K562 (cell line): Measurements from ENCODE around the gene DUSP9.

Experiments
- CBX2 ChIP-seq: fragments of 200-600 bp; sonication (generic); IDR thresholded peaks from one replicate; pipeline ENCODE4 v1.6.1; 2012; ENCODE audit warnings: mild to moderate bottlenecking, low read length, inconsistent platforms; ENCODE audit not compliant: insufficient read depth, poor library complexity, severe bottlenecking
- CTCF ChIP-seq, 3 experiments: IDR thresholded peaks in 2 of 3; conservative IDR thresholded peaks in 1 of 3; 2 replicates each; pipeline ENCODE4 v1.5.1; 2011 to 2012; ENCODE audit warnings: low read length in 3 of 3, mild to moderate bottlenecking in 3 of 3, control low read depth in 2 of 3, improper control_type of control experiment in 1 of 3, inconsistent platforms in 1 of 3, low read depth in 1 of 3, mixed read lengths in 1 of 3, moderate library complexity in 1 of 3; ENCODE audit not compliant: insufficient read depth in 2 of 3
- ELK3 ChIP-seq: fragments of 450-650 bp; formaldehyde crosslinking; IDR thresholded peaks from 2 replicates; pipeline ENCODE4 v1.4.0; 2020; ENCODE audit warnings: mild to moderate bottlenecking
- FOXA3 ChIP-seq, 2 experiments: fragments of 450-650 bp in 1 of 2; sonication (generic) in 1 of 2; formaldehyde crosslinking; IDR thresholded peaks in 1 of 2; conservative IDR thresholded peaks in 1 of 2; 2 replicates each; pipeline versions ENCODE4 v1.4.0 to v1.8.0; 2020 to 2022; ENCODE audit warnings: mild to moderate bottlenecking in 2 of 2, missing genetic modification reagents in 1 of 2
- HOXB6 ChIP-seq: fragments of 250-450 bp; sonication (Bioruptor Pico); IDR thresholded peaks from 2 replicates; pipeline ENCODE4 v1.5.1; 2022; ENCODE audit warnings: mild to moderate bottlenecking, borderline replicate concordance
- RBM14 ChIP-seq: fragments of 200-400 bp; formaldehyde crosslinking; IDR thresholded peaks from 2 replicates; pipeline ENCODE4 v1.6.1; 2018; ENCODE audit warnings: low read depth, mild to moderate bottlenecking, low read length, moderate library complexity, borderline replicate concordance; ENCODE audit not compliant: insufficient read depth
- SP1 ChIP-seq: sonication (generic); formaldehyde crosslinking; IDR thresholded peaks from 2 replicates; pipeline ENCODE4 v1.8.1; 2022; ENCODE audit warnings: mild to moderate bottlenecking, missing genetic modification reagents
- ZNF274 ChIP-seq: IDR thresholded peaks from 2 replicates; pipeline ENCODE4 v1.6.1; 2011; ENCODE audit warnings: low read depth, mild to moderate bottlenecking, low read length, moderate library complexity, borderline replicate concordance
- ZNF277 ChIP-seq: fragments of 250-450 bp; sonication (Bioruptor Pico); IDR thresholded peaks from 2 replicates; pipeline ENCODE4 v1.8.0; 2022; ENCODE audit warnings: inconsistent platforms, mild to moderate bottlenecking, moderate library complexity, borderline replicate concordance
- ZZZ3 ChIP-seq: fragments of 450-650 bp; IDR thresholded peaks from 2 replicates; pipeline ENCODE4 v1.6.1; 2016; ENCODE audit warnings: antibody characterized with exemption, mild to moderate bottlenecking, moderate library complexity

GRCh38 chrX:153689654-153690465, 42.9 kb downstream of the DUSP9 start:
- TF ChIP-seq ZNF277 (CRISPR knock-in tag): no peak
- no peak for TF ChIP-seq CBX2
- peak; percentile 34 to 52 (median 35); a peak in 5 of 6 replicates for TF ChIP-seq CTCF (IDR thresholded peaks at IDR 0.05 in 2 of 3, conservative IDR thresholded peaks at IDR 0.05 in 1 of 3; ENCODE audit: insufficient read depth in 2 of 3, low read depth in 1 of 3, low read length in 3 of 3)
- no peak for TF ChIP-seq HOXB6 (CRISPR knock-in tag)
- TF ChIP-seq ELK3: no peak
- no peak for TF ChIP-seq FOXA3 (CRISPR knock-in tag; conservative IDR thresholded peaks at IDR 0.05 in 1 of 2, IDR thresholded peaks at IDR 0.05 in 1 of 2)
- TF ChIP-seq RBM14: no peak
- no peak for TF ChIP-seq ZZZ3
- no peak for TF ChIP-seq SP1
- no peak for TF ChIP-seq ZNF274
